IMR-90 (cell line): ENCODE measurements around the gene LETM1. TPM values are rescaled to one million over a fixed set of nuclear protein-coding genes. Genes with fewer than 3 reads are reported as not detected.
A peak's percentile ranks its signal among the peaks of the same experiment; 100 is the strongest.

Source experiments
- ATAC-seq: fragments of 200-7000 bp; cut with Tn5 transposase; 2 replicates; pipeline ENCODE4 v1.9.1; 2020; ENCODE audit warnings: low read depth, mild to moderate bottlenecking, moderate library complexity
- BruUV-seq: library from RNA; stranded (reverse); fragments of 400-500 nt; replicated peaks from 2 replicates; lab custom pipeline; 2021; lab: Mats Ljungman, UMichigan
- CTCF ChIA-PET: fragments of 300-600 bp; formaldehyde crosslinking; extraction: SDS; loops from one replicate; lab custom pipeline; 2021; ENCODE audit warnings: antibody characterized with exemption; lab: Yijun Ruan, JAX
- POLR2A ChIA-PET: fragments of 300-600 bp; sonication (Branson Sonifier 250); formaldehyde crosslinking; loops from one replicate; lab custom pipeline; 2022; ENCODE audit warnings: antibody characterized with exemption; ENCODE audit not compliant: unreplicated experiment; lab: Charles Lee
- DNase-seq: peaks from one replicate; pipeline ENCODE4 v3.0.0; 2013
- H2AFZ ChIP-seq: replicated peaks from 2 replicates; pipeline ENCODE3; 2013; ENCODE audit warnings: low read length, mild to moderate bottlenecking; ENCODE audit not compliant: poor library complexity
- H2AK5ac ChIP-seq: 2 replicates; pipeline ENCODE4 v1.6.1; 2013; ENCODE audit warnings: low read depth, low read length, inconsistent platforms
- H2AK9ac ChIP-seq: replicated peaks from 2 replicates; pipeline ENCODE3; 2013; ENCODE audit warnings: mild to moderate bottlenecking, low read depth, low read length, moderate library complexity; ENCODE audit not compliant: poor library complexity
- H2BK120ac ChIP-seq: 2 replicates; pipeline ENCODE4 v1.6.1; 2013; ENCODE audit warnings: low read depth, low read length, inconsistent platforms
- H2BK15ac ChIP-seq: 3 replicates; pipeline ENCODE4 v1.6.1; 2013; ENCODE audit warnings: low read depth, low read length, inconsistent platforms
- H2BK20ac ChIP-seq: 2 replicates; pipeline ENCODE4 v1.6.1; 2013; ENCODE audit warnings: low read depth, mild to moderate bottlenecking, inconsistent platforms, low read length, moderate library complexity
- H2BK5ac ChIP-seq: 2 replicates; pipeline ENCODE4 v1.6.1; 2013; ENCODE audit warnings: mild to moderate bottlenecking, low read depth, low read length, inconsistent platforms; ENCODE audit not compliant: poor library complexity, severe bottlenecking
- H3K14ac ChIP-seq: replicated peaks from 2 replicates; pipeline ENCODE4 v1.6.1; 2013; ENCODE audit warnings: low read depth, low read length, inconsistent platforms
- H3K18ac ChIP-seq: 2 replicates; pipeline ENCODE4 v1.6.1; 2013; ENCODE audit warnings: low read depth, low read length, control low read depth
- H3K23ac ChIP-seq: 2 replicates; pipeline ENCODE4 v1.6.1; 2013; ENCODE audit warnings: low read depth, low read length, inconsistent platforms
- H3K27ac ChIP-seq: 2 replicates; pipeline ENCODE4 v1.5.1; 2013; ENCODE audit warnings: mild to moderate bottlenecking, control low read depth, low read length; ENCODE audit not compliant: insufficient read depth
- H3K27me3 ChIP-seq: 2 replicates; pipeline ENCODE4 v1.6.1; 2013; ENCODE audit warnings: low read length; ENCODE audit not compliant: control insufficient read depth, insufficient read depth
- H3K36me3 ChIP-seq: 2 replicates; pipeline ENCODE4 v1.6.1; 2013; ENCODE audit warnings: low read length, mixed read lengths; ENCODE audit not compliant: control insufficient read depth, insufficient read depth
- H3K4ac ChIP-seq: 2 replicates; pipeline ENCODE4 v1.6.1; 2013; ENCODE audit warnings: low read depth, low read length, inconsistent platforms
- H3K4me1 ChIP-seq: 2 replicates; pipeline ENCODE4 v1.6.1; 2013; ENCODE audit warnings: low read length, mixed read lengths; ENCODE audit not compliant: control insufficient read depth, insufficient read depth
- H3K4me2 ChIP-seq: 2 replicates; pipeline ENCODE4 v1.6.1; 2013; ENCODE audit warnings: low read depth, mild to moderate bottlenecking, control low read depth, low read length, moderate library complexity
- H3K4me3 ChIP-seq: 2 replicates; pipeline ENCODE4 v1.5.1; 2013; ENCODE audit warnings: low read depth, mild to moderate bottlenecking, control low read depth, low read length, moderate library complexity; ENCODE audit not compliant: insufficient read depth
- H3K56ac ChIP-seq: 2 replicates; pipeline ENCODE4 v1.6.1; 2013; ENCODE audit warnings: low read length, inconsistent platforms; ENCODE audit not compliant: insufficient read depth; ENCODE audit errors: extremely low read depth
- H3K79me1 ChIP-seq, 2 experiments: 2 replicates each; pipeline ENCODE4 v1.6.1; 2013; ENCODE audit warnings: low read length in 2 of 2, inconsistent platforms in 1 of 2, low read depth in 1 of 2
- H3K9ac ChIP-seq: 2 replicates; pipeline ENCODE4 v1.6.1; 2013; ENCODE audit warnings: low read depth, low read length, control low read depth
- H3K9me1 ChIP-seq: 2 replicates; pipeline ENCODE4 v1.6.1; 2013; ENCODE audit warnings: low read length, inconsistent platforms; ENCODE audit not compliant: insufficient read depth
- H3K9me3 ChIP-seq: 2 replicates; pipeline ENCODE4 v1.6.1; 2013; ENCODE audit warnings: low read length; ENCODE audit not compliant: control insufficient read depth, insufficient read depth
- H4K20me1 ChIP-seq: 2 replicates; pipeline ENCODE4 v1.6.1; 2013; ENCODE audit warnings: low read length, inconsistent platforms; ENCODE audit not compliant: insufficient read depth
- H4K5ac ChIP-seq: 2 replicates; pipeline ENCODE4 v1.6.1; 2013; ENCODE audit warnings: mild to moderate bottlenecking, low read depth, low read length, control low read depth
- H4K8ac ChIP-seq, 2 experiments: 2 replicates each; pipeline ENCODE4 v1.6.1; 2013; ENCODE audit warnings: low read depth in 2 of 2, low read length in 2 of 2, control low read depth in 1 of 2, inconsistent platforms in 1 of 2
- H4K91ac ChIP-seq: 2 replicates; pipeline ENCODE4 v1.6.1; 2013; ENCODE audit warnings: low read depth, low read length, inconsistent platforms; ENCODE audit not compliant: insufficient read depth
- BHLHE40 ChIP-seq: fragments of 150-350 bp; IDR thresholded peaks from 2 replicates; pipeline ENCODE4 v1.6.1; 2016; ENCODE audit warnings: mild to moderate bottlenecking, low read depth, low read length
- CEBPB ChIP-seq: IDR thresholded peaks from 2 replicates; pipeline ENCODE4 v1.6.1; 2012; ENCODE audit warnings: low read depth, low read length, improper control_type of control experiment
- CHD1 ChIP-seq: IDR thresholded peaks from 2 replicates; pipeline ENCODE4 v1.6.1; 2012; ENCODE audit warnings: low read depth, low read length, improper control_type of control experiment
- CTCF ChIP-seq: conservative IDR thresholded peaks from 2 replicates; pipeline ENCODE4 v1.5.1; 2012; ENCODE audit warnings: mild to moderate bottlenecking, low read depth, low read length, improper control_type of control experiment
- MAFK ChIP-seq: IDR thresholded peaks from 2 replicates; pipeline ENCODE4 v1.6.1; 2012; ENCODE audit warnings: low read depth, low read length, improper control_type of control experiment
- MAZ ChIP-seq: IDR thresholded peaks from 2 replicates; pipeline ENCODE4 v1.6.1; 2012; ENCODE audit warnings: low read depth, mild to moderate bottlenecking, low read length, improper control_type of control experiment, moderate library complexity, borderline replicate concordance
- MXI1 ChIP-seq: IDR thresholded peaks from 2 replicates; pipeline ENCODE4 v1.6.1; 2012; ENCODE audit warnings: low read depth, mild to moderate bottlenecking, low read length, moderate library complexity, borderline replicate concordance
- NFE2L2 ChIP-seq: fragments of 150-350 bp; IDR thresholded peaks from 2 replicates; pipeline ENCODE4 v1.6.1; 2016; ENCODE audit warnings: low read depth, mild to moderate bottlenecking, low read length
- POLR2A ChIP-seq: IDR thresholded peaks from 2 replicates; pipeline ENCODE4 v1.6.1; 2012; ENCODE audit warnings: mild to moderate bottlenecking, low read depth, low read length
- RAD21 ChIP-seq: IDR thresholded peaks from 2 replicates; pipeline ENCODE4 v1.6.1; 2012; ENCODE audit warnings: low read length, improper control_type of control experiment
- RCOR1 ChIP-seq: IDR thresholded peaks from 2 replicates; pipeline ENCODE4 v1.6.1; 2012; ENCODE audit warnings: mild to moderate bottlenecking, low read length, improper control_type of control experiment; ENCODE audit not compliant: insufficient replicate concordance
- RFX5 ChIP-seq: IDR thresholded peaks from 2 replicates; pipeline ENCODE4 v1.8.0; 2012; ENCODE audit warnings: low read depth, mild to moderate bottlenecking, low read length, moderate library complexity
- SMC3 ChIP-seq: fragments of 150-350 bp; IDR thresholded peaks from 2 replicates; pipeline ENCODE4 v1.6.1; 2016; ENCODE audit warnings: low read depth, mild to moderate bottlenecking, antibody characterized with exemption, low read length, moderate library complexity
- USF2 ChIP-seq: fragments of 150-350 bp; IDR thresholded peaks from 2 replicates; pipeline ENCODE4 v1.6.1; 2017; ENCODE audit warnings: mild to moderate bottlenecking, antibody characterized with exemption, low read length, low read depth
- WGBS, 2 experiments: methylation state at CpG; one replicate each; pipeline versions ENCODE4 v1.1.5 to v1.1.7; 2013; ENCODE audit warnings: missing lambda C conversion rate in 2 of 2; ENCODE audit not compliant: insufficient read length in 1 of 2; ENCODE audit errors: extremely low coverage in 2 of 2; 5-methylcytosine and 5-hydroxymethylcytosine counted together
- dilution Hi-C: fragments of 300-500 bp; cut with HindIII; formaldehyde crosslinking; loops from one replicate; pipeline ENCODE4 v1.14.3; 2018; ENCODE audit warnings: low sequenced_read_pairs; ENCODE audit not compliant: unreplicated experiment
- in situ Hi-C: fragments of 300-500 bp; cut with MboI; formaldehyde crosslinking; loops from 3 replicates; pipeline ENCODE4 v1.14.3; 2019; ENCODE audit warnings: low sequenced_read_pairs, inconsistent platforms, mixed read lengths
- intact Hi-C: fragments of 100-400 bp; cut with micrococcal nuclease; formaldehyde crosslinking; loops from 2 replicates; pipeline ENCODE4 v1.10.0; 2022
- polyA plus RNA-seq, 3 experiments: library from polyadenylated mRNA; depleted of rRNA; stranded (reverse); fragments of >200 nt; gene quantifications; 2 replicates each; pipeline ENCODE4 v1.2.3, GENCODE V29; 2012; ENCODE audit warnings: low replicate concordance in 1 of 3
- total RNA-seq: library from RNA; depleted of rRNA; stranded (reverse); fragments of >200 nt; gene quantifications from 2 replicates; pipeline ENCODE4 v1.2.3, GENCODE V29; 2012
- TF ChIP-seq, protein P1 (sequence below): fragments of 150-350 bp; IDR thresholded peaks from 2 replicates; pipeline ENCODE4 v1.6.1; 2016; ENCODE audit warnings: low read depth, mild to moderate bottlenecking, low read length, moderate library complexity, borderline replicate concordance

Gene LETM1
- total and polyA plus RNA-seq, 2 of the 4 experiments (the other 2 are of a cell fraction): 25.0 to 49.3 TPM

DNA sequence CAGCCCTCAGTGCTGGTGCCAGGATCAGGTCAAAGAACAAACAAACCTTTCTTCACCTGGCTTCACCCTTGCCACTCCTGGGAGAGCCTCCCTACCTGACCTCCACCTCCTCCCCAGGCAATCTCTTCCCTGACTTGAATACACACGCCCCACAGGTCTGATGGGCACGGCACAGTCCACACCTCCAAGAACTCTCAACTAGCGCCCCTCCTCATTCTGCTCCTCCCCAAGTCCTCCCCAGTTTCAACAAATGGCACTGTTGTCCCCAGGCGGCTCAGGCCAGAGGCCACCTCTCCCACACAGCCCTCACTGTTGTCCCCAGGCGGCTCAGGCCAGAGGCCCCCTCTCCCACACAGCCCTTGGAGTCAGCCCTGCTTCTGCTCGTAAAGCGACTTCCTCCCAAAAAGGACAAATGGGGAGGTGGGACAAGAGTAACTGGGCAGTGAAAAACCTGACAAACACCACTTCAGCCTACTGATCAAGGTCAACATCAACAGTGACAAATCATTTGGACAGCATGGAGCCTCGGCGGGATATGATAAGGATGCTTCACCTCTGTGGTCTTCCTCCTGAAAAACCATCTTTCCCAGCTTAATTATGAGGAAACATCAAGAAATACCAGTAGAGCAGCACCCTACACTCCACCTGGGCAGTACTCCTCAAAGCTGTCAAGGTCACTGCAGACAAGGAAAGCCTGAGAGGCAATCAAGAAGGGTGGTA is 2.9 kb downstream of the LETM1 start:
- peaks cover 3% of the 10 kb centered on the region for H3K36me3 ChIP-seq
- 50% methylated on average over 2 of the region's 9 CpGs; no CpG with 5 or more reads in 1 of the 2 experiments for WGBS, 2 experiments
- H2AK9ac ChIP-seq: no peak overlapping the region
- BruUV-seq: no TSS peak
- ATAC-seq: no peak
- H3K4me2 ChIP-seq: no peak overlapping the region
- intact Hi-C loops: no loop called here
- peaks cover 22% of the 10 kb centered on the region for H3K4me1 ChIP-seq
- ChIA-PET POLR2A (no interaction called here), CTCF (interaction anchor here (0.7 to 1.4 kb wide), 2 partner anchors 42 to 47 kb away, joined by 3 read pairs; no protein-coding TSS in a partner anchor)
- H3K79me1 ChIP-seq: peaks cover 28 to 79% of the 10 kb centered on the region in 2 experiments
- H3K9me1 ChIP-seq: peaks cover 35% of the 10 kb centered on the region
- no peak overlapping the region for H3K9ac ChIP-seq
- no peak overlapping the region for H4K5ac ChIP-seq
- dilution Hi-C loops: no loop called here
- no peak for DNase-seq
- no peaks in the 10 kb centered on the region for H3K27me3 ChIP-seq
- no peak overlapping the region for H4K8ac ChIP-seq
- H3K9me3 ChIP-seq: no peaks in the 10 kb centered on the region
- H2AFZ ChIP-seq: no peak overlapping the region
- no peak overlapping the region for H2BK20ac ChIP-seq
- no peak overlapping the region; the same call in 1 of the 2 replicates for H3K56ac ChIP-seq
- H3K18ac ChIP-seq: no peak overlapping the region
- no peak overlapping the region for H2BK5ac ChIP-seq
- no peak overlapping the region for H3K4me3 ChIP-seq
- no peak overlapping the region for H2BK120ac ChIP-seq
- H4K91ac ChIP-seq: no peak overlapping the region
- no peak overlapping the region for H3K27ac ChIP-seq
- no peak overlapping the region; the same call in 1 of the 2 replicates for H3K14ac ChIP-seq
- H2BK15ac ChIP-seq: no peak overlapping the region
- in situ Hi-C loops: no loop called here
- H3K4ac ChIP-seq: no peak overlapping the region
- H3K23ac ChIP-seq: 0 out of 2 replicates have a peak overlapping the region, but pooled peaks have one; percentile 37
- no peak overlapping the region for H2AK5ac ChIP-seq
- H4K20me1 ChIP-seq: peaks cover 39% of the 10 kb centered on the region
- TF ChIP-seq RFX5: no peak
- TF ChIP-seq RAD21: no peak
- no peak for TF ChIP-seq CTCF
- TF ChIP-seq POLR2A: no peak
- TF ChIP-seq BHLHE40: no peak
- TF ChIP-seq CHD1: no peak
- TF ChIP-seq SMC3: no peak
- no peak for TF ChIP-seq CEBPB
- no peak for TF ChIP-seq RCOR1
- TF ChIP-seq MAZ: no peak
- TF ChIP-seq NFE2L2: no peak
- TF ChIP-seq, protein P1, sequence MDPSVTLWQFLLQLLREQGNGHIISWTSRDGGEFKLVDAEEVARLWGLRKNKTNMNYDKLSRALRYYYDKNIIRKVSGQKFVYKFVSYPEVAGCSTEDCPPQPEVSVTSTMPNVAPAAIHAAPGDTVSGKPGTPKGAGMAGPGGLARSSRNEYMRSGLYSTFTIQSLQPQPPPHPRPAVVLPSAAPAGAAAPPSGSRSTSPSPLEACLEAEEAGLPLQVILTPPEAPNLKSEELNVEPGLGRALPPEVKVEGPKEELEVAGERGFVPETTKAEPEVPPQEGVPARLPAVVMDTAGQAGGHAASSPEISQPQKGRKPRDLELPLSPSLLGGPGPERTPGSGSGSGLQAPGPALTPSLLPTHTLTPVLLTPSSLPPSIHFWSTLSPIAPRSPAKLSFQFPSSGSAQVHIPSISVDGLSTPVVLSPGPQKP: no peak
- TF ChIP-seq MXI1: no peak
- no peak for TF ChIP-seq USF2
- TF ChIP-seq MAFK: no peak
